Suprapubic skin (tissue), 4 donors: Measurements from ENCODE around the gene SPATA31E1. TPM values are rescaled to one million over a fixed set of nuclear protein-coding genes. Genes with fewer than 3 reads are reported as not detected.

ENCODE experiments used
- DNase-seq, 2 donors: peaks; one replicate each; pipeline ENCODE4 v3.0.0-alpha.2; 2019; ENCODE audit warnings: low spot score in 2 of 2
- H3K27ac ChIP-seq: fragments of 200-600 bp; sonication (generic); one replicate; pipeline ENCODE4 v1.5.1; 2019
- H3K27me3 ChIP-seq: fragments of 200-600 bp; sonication (generic); one replicate; pipeline ENCODE4 v1.5.1; 2019
- H3K36me3 ChIP-seq: fragments of 200-600 bp; sonication (generic); one replicate; pipeline ENCODE4 v1.5.1; 2019
- H3K4me1 ChIP-seq: fragments of 200-600 bp; sonication (generic); one replicate; pipeline ENCODE4 v1.5.1; 2019
- H3K4me3 ChIP-seq: fragments of 200-600 bp; sonication (generic); one replicate; pipeline ENCODE4 v1.5.1; 2019; ENCODE audit warnings: mild to moderate bottlenecking
- H3K9me3 ChIP-seq: fragments of 200-600 bp; sonication (generic); one replicate; pipeline ENCODE4 v1.5.1; 2019
- CTCF ChIP-seq, 2 donors: fragments of 200-600 bp in 1 of 2; fragments of 450-650 bp in 1 of 2; sonication (generic) in 1 of 2; IDR thresholded peaks; one replicate each; pipeline ENCODE4 v1.5.1; 2016 to 2019; ENCODE audit warnings: antibody characterized with exemption in 2 of 2, mild to moderate bottlenecking in 1 of 2, moderate library complexity in 1 of 2
- EP300 ChIP-seq: sonication (generic); formaldehyde crosslinking; IDR thresholded peaks from one replicate; pipeline ENCODE4 v1.6.1; 2017; ENCODE audit warnings: antibody characterized with exemption
- POLR2A ChIP-seq, 2 donors: fragments of 450-650 bp; IDR thresholded peaks; one replicate each; pipeline ENCODE4 v1.6.1; 2017; ENCODE audit warnings: antibody characterized with exemption in 2 of 2, mild to moderate bottlenecking in 2 of 2, moderate library complexity in 2 of 2
- POLR2AphosphoS5 ChIP-seq, 3 donors: sonication (generic); formaldehyde crosslinking; IDR thresholded peaks; one replicate each; pipeline ENCODE4 v1.6.1; 2017; ENCODE audit warnings: antibody characterized with exemption in 3 of 3
- WGBS: methylation state at CpG from one replicate; pipeline ENCODE4 v1.1.5; 2018; 5-methylcytosine and 5-hydroxymethylcytosine counted together
- total RNA-seq, 4 donors: library from RNA; depleted of rRNA; stranded (reverse); fragments of >200 nt; gene quantifications; one replicate each; pipeline ENCODE4 v1.1.0, GENCODE V29; 2016

The SPATA31E1 gene
- total RNA-seq, 4 donors from 2014 or later = not detected

DNA sequence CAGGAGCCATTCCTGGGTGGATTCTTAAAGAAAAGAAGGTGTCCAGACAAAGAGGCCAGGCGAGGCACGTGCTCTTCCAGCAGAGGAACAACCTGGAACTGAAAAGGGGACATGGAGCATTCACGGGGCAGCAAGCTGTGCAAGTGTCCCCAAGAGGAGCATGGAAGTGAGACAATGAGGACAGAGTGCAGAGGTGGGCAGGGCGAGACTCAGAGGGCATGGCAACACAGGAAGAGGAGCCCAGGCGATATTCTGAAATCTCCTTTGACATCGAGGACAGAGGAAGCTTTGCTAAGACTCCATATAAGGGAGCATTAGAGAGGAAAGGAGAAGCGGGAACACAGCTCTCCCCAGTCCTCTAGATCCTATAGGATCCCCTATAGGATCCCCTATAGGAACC, 29.4 kb upstream of the SPATA31E1 start:
- 92% methylated on average over 7 of the region's 7 CpGs for WGBS
- no peak overlapping the region for H3K4me3 ChIP-seq
- no peak overlapping the region for H3K27ac ChIP-seq
- no peak for DNase-seq
- TF ChIP-seq POLR2A (IDR thresholded peaks at IDR 0.05) (no peak), POLR2AphosphoS5 (IDR thresholded peaks at IDR 0.05) (no peak)
- H3K27me3 ChIP-seq = no peaks in the 10 kb centered on the region
- H3K36me3 ChIP-seq = no peaks in the 10 kb centered on the region
- no peaks in the 10 kb centered on the region for H3K4me1 ChIP-seq
- no peaks in the 10 kb centered on the region for H3K9me3 ChIP-seq

GRCh38 chr9:87853876-87854579, 28.6 kb upstream of the SPATA31E1 start:
- TF ChIP-seq POLR2A (IDR thresholded peaks at IDR 0.05) (no peak), CTCF (IDR thresholded peaks at IDR 0.05) (no peak), EP300 (no peak), POLR2AphosphoS5 (IDR thresholded peaks at IDR 0.05) (no peak)
- H3K27ac ChIP-seq = no peak overlapping the region
- no peaks in the 10 kb centered on the region for H3K36me3 ChIP-seq
- H3K4me3 ChIP-seq = no peak overlapping the region
- no peak for DNase-seq
- WGBS = 64% methylated on average over 3 of the region's 3 CpGs
- H3K9me3 ChIP-seq = no peaks in the 10 kb centered on the region
- no peaks in the 10 kb centered on the region for H3K27me3 ChIP-seq
- H3K4me1 ChIP-seq = no peaks in the 10 kb centered on the region

GRCh38 chr9:87854580-87854955, 28.1 kb upstream of the SPATA31E1 start:
- Histone ChIP-seq H3K27ac (no peak overlapping the region), H3K4me3 (no peak overlapping the region), H3K36me3 (no peaks in the 10 kb centered on the region), H3K4me1 (no peaks in the 10 kb centered on the region), H3K9me3 (no peaks in the 10 kb centered on the region), H3K27me3 (no peaks in the 10 kb centered on the region)
- WGBS = 72% methylated on average over 5 of the region's 5 CpGs
- no peak for TF ChIP-seq POLR2AphosphoS5 (IDR thresholded peaks at IDR 0.05)
- TF ChIP-seq EP300 = no peak
- no peak for TF ChIP-seq POLR2A (IDR thresholded peaks at IDR 0.05)
- no peak for TF ChIP-seq CTCF (IDR thresholded peaks at IDR 0.05)
- no peak for DNase-seq

GRCh38 chr9:87855061-87855460, 27.6 kb upstream of the SPATA31E1 start:
- H3K9me3 ChIP-seq = peaks cover 2% of the 10 kb centered on the region
- no peak for DNase-seq
- H3K27me3 ChIP-seq = no peaks in the 10 kb centered on the region
- H3K4me3 ChIP-seq = no peak overlapping the region
- 70% methylated on average over 3 of the region's 3 CpGs for WGBS
- TF ChIP-seq POLR2AphosphoS5 (IDR thresholded peaks at IDR 0.05) (no peak), CTCF (IDR thresholded peaks at IDR 0.05) (no peak), POLR2A (IDR thresholded peaks at IDR 0.05) (no peak), EP300 (no peak)
- no peaks in the 10 kb centered on the region for H3K4me1 ChIP-seq
- no peak overlapping the region for H3K27ac ChIP-seq
- H3K36me3 ChIP-seq = no peaks in the 10 kb centered on the region

DNA sequence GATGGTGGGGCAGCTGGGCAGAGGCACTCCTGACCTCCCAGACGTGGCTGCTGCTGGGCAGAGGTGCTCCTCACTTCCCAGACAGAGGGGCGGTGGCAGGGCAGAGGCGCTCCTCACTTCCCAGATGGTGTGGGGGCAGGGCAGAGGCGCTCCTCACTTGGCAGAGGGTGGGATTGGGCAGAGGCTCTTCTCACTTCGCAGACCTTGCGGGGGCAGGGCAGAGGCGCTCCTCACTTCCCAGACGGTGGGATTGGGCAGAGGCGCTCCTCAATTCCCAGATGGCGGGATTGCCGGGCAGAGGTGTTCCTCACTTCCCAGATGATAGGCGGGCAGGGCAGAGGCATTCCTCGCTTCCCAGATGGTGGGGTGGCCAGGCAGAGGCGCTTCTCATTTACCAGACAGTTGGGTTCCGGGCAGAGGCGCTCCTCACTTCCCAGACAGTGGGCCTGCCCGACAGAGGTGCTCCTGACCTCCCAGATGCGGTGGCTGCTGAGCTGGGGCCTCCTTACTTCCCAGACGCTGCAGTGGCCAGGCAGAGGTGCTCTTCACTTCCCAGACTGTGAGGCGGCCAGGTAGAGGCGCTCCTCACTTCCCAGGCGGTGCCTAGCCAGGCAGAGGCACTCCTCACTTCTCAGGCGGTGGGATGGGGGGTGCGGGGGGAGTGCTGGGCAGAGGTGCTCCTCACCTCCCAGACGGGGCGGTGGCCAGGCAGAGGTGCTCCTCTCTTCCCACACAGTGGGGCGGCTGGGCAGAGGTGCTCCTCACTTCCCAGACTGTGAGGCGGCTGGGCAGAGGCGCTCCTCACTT, 25.3 kb upstream of the SPATA31E1 start:
- peaks cover 14% of the 10 kb centered on the region for H3K9me3 ChIP-seq
- TF ChIP-seq POLR2A (IDR thresholded peaks at IDR 0.05) (no peak), POLR2AphosphoS5 (IDR thresholded peaks at IDR 0.05) (no peak), EP300 (no peak), CTCF (IDR thresholded peaks at IDR 0.05) (no peak)
- H3K27me3 ChIP-seq = no peaks in the 10 kb centered on the region
- no peak overlapping the region for H3K4me3 ChIP-seq
- no peak overlapping the region for H3K27ac ChIP-seq
- no peak for DNase-seq
- H3K4me1 ChIP-seq = no peaks in the 10 kb centered on the region
- H3K36me3 ChIP-seq = no peaks in the 10 kb centered on the region
- 96% methylated on average over 18 of the region's 29 CpGs for WGBS
